GM21619 (cell line): Measurements from ENCODE around the gene GJB4.

ENCODE experiments used
- ATAC-seq: cut with Tn5 transposase; IDR thresholded peaks from one replicate; pipeline ENCODE4 v1.9.1; 2021; ENCODE audit not compliant: unreplicated experiment

Gene GJB4

DNA sequence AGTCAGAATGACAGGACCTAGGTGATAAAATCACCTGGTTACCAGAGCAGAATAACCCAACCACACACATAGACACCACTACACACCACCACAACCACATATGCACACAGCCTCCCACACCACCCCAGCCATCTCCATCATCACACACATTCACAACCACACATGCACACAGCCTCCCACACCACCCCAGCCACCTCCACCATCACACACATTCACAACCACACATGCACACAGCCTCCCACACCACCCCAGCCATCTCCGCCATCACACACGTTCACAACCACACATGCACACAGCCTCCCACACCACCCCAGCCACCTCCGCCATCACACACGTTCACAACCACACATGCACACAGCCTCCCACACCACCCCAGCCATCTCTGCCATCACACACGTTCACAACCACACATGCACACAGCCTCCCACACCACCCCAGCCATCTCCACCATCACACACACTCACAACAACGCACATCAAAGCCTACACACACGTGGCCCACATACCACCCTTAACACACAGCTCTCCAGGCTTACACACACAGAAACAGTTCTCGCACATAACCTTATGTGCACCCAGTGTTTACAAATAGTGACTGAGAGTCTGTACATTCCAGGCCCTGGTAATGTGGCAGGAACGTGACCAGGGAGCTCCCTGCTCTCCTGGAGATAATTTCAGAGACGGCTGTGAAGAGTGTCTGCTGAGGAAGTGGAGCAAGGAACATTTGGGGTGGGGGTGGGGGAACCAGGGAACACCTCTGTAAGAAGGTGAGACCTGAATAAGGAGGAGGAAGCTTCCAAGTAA is 18.2 kb downstream of the GJB4 start:
- no peak for ATAC-seq

DNA sequence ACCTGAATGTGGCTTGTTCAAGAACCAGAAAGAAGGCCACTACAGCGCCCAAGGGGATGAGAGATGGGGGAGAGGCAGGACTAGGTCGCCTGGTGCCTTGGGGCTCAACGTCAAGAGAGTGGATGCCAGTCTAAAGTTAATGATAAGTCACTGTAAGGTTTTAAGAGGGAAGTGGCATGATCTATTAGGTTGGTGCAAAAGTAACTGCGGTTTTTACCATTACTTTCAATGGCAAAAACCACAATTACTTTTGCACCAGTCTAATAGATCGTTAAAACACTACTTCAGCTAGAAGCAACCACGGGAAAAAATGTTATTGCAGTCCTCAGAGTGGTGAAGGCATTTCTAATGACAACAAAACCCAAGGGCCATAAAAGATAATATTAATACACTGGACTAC is 18.8 kb downstream of the GJB4 start:
- no peak for ATAC-seq

DNA sequence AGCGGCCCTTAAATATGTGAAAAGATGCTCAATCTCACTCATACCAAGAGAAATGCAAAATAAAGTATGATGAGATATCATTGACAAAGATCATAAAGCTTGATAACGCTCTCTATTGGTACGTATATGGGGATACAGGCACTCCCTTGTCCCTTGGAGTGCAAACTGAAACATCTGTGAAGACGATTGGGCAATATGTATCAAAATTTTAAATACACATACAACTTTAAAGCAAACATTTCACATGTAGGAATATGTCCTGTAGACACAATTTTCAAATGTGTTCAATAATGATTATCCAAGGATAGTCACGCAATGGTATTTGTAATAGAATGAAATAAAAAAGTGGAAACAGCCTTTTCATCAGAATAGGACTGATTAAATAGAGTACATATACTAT is 19.5 kb downstream of the GJB4 start:
- ATAC-seq = no peak

DNA sequence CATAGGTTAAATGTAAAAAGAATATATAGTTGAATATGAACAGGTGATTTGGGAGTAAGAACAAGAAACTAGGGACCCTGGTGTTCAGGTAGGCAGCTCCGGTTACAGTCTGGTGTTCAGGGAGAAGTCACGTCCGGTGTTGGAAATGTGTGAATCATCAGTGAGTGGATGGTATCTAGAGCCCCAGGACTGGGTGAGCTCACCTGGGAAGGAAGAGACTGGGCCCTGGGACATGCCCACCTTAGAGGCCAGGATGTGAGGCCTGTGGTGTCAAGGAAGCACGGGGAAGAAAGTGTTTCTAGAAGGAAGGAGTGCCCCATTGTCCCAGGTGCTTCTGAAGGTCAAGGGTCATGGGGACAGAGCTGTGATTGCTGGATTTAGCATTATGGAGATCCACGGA is 20.0 kb downstream of the GJB4 start:
- ATAC-seq = no peak

DNA sequence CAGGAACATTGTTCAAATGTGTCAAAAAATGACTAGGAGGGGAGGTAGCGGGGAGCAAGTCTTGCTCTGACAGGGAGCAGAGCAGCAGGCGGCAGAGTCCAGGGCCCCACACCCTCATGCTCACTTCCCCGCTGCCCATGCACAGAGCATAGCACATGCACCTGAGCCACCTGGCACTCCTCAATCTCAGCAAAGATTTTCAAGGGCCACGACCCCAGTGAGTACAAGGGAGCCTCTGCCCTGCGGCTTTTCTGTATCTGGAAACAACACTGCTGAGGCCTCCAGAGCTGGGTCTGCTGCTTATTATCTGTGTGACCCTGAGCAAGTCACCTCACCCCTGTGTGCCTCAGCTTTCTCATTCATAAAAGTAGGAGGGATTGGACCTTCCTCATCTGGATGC is 20.4 kb downstream of the GJB4 start:
- ATAC-seq = no peak

DNA sequence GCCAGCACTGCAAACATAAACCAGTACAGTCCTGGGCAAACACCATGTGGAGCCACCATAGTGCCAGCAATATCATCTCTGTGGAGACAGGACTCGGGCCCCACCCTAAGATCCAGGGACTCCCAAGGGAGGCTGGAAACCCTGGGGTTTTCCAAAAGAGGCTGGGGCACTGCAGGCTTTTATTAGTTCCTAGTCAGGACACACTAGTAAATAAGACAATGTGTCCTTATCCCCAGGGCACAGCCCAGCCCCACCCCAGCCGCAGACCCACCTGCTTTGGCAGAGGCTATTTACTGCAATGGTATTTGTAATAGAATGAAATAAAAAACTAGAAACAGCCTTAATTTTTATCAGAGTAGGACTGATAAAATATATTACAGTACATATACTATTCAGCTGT is 21.0 kb downstream of the GJB4 start:
- no peak for ATAC-seq

DNA sequence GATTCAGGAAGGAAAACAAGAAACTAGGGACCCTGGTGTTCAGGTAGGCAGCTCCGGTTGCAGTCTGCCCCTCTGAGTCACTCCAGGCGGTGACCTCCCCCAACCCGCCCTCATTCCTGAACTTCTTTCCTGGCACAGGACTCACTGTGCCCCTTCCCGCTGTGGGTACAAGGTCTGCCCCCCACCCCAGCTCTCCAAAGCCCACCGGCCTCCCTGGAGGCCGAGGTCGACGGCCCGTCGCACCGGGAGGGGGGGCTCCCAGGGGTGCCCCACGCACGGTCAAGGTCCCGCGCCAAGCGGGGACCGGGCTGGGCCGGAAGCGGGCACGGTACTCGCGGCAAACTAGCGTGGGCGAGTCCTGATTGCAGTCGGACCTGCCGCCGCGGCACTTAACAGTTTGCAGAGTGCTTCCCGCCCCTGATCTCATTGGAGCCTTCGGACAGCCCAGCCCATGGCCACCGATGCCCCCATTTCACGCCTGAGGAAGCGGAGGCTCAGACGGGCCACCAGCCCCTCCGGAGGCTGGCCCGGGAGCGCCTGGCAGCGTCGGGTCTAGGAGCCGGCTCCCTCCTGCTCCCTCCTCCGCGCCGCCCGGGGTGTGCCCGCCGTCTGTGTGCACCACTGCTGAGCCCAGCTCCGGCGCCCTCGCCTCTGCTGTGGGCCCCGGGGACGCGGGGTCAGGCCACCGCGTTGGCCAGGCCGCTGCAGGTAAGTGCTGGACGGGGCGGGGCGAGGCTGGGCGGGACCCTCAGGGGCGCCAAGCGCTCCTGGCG is 21.7 kb downstream of the GJB4 start, which contains the start of gene GJB3:
GJB3 (plus strand) TSS at position 144 of the 773 bp plus-strand sequence. CDS start 3,549 bp downstream, outside the sequence.
- ATAC-seq = no peak

DNA sequence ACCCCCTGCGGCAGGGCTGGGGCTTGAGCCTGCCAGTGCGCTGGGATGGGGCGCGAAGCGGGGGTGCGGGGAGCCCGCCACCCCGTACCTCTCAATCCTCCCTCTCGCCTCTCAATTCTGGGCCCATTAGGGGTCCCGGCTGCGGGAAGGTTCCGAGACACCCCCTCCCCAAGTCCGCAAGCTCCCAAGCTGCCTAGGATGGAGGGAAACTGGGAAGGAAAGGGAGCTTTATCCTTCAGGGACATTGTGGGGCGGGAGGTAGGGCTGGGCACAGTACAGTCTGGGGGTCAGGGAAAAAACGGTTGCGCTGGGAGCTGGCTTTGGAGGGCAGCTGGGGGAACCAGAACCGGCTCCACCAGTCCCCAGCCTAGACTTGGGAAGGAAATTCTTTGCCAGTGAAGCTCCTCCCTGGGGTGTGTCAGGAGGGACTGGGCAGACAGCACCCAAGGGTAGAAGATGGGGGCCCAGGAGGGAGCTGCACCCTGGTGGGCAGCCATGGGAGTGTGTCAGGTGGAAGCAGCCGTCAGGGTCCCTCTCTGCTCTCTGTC is 22.4 kb downstream of the GJB4 start:
- ATAC-seq = no peak

DNA sequence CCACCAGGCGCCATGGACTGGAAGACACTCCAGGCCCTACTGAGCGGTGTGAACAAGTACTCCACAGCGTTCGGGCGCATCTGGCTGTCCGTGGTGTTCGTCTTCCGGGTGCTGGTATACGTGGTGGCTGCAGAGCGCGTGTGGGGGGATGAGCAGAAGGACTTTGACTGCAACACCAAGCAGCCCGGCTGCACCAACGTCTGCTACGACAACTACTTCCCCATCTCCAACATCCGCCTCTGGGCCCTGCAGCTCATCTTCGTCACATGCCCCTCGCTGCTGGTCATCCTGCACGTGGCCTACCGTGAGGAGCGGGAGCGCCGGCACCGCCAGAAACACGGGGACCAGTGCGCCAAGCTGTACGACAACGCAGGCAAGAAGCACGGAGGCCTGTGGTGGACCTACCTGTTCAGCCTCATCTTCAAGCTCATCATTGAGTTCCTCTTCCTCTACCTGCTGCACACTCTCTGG is 25.2 kb downstream of the GJB4 start:
- ATAC-seq = no peak

DNA sequence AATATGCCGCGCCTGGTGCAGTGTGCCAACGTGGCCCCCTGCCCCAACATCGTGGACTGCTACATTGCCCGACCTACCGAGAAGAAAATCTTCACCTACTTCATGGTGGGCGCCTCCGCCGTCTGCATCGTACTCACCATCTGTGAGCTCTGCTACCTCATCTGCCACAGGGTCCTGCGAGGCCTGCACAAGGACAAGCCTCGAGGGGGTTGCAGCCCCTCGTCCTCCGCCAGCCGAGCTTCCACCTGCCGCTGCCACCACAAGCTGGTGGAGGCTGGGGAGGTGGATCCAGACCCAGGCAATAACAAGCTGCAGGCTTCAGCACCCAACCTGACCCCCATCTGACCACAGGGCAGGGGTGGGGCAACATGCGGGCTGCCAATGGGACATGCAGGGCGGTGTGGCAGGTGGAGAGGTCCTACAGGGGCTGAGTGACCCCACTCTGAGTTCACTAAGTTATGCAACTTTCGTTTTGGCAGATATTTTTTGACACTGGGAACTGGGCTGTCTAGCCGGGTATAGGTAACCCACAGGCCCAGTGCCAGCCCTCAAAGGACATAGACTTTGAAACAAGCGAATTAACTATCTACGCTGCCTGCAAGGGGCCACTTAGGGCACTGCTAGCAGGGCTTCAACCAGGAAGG is 25.8 kb downstream of the GJB4 start:
- ATAC-seq = no peak

DNA sequence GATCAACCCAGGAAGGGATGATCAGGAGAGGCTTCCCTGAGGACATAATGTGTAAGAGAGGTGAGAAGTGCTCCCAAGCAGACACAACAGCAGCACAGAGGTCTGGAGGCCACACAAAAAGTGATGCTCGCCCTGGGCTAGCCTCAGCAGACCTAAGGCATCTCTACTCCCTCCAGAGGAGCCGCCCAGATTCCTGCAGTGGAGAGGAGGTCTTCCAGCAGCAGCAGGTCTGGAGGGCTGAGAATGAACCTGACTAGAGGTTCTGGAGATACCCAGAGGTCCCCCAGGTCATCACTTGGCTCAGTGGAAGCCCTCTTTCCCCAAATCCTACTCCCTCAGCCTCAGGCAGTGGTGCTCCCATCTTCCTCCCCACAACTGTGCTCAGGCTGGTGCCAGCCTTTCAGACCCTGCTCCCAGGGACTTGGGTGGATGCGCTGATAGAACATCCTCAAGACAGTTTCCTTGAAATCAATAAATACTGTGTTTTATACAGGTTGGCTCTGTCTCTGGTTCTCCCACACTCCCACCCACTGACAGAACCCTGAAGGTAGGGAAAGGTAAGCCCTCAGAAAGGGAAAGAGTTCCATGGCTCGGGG is 26.4 kb downstream of the GJB4 start:
- ATAC-seq = no peak

DNA sequence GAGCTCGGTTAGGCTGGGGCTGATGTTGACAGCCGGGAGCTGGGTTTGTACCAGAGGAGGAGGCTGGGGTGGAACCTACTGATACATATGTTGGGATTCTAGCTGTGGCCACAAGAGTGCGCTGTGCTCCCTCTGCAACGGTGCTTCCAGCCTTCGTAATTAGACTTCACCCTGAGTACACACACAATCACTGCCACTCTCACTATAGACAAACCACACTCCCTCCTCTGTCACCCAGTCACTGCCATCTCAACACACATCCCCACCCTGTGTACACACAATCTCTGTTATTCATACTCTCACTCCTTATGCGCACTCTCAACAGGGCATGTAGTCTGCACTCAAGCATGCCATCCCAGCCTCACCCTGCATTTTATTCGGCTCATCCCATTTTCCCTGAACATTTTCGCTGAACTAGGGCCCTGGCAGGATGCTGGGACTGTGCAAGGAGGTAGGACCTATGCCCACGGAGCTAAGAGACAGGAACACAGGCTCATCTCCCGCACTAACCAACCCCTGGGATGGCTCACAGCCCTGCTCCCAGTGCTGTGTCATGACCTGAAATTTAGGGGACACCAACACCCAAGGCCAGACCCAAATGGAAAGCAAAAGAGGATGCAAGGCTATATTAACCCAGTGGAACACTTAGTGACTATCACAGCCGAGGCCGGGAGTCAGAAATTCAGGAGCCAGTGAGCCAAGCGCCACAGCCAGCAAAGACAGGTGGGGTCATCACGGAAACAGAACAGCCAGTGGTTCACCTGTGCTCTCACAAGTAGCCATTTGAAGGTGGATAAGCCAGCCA is 27.2 kb downstream of the GJB4 start:
- peak; percentile 77 for ATAC-seq

DNA sequence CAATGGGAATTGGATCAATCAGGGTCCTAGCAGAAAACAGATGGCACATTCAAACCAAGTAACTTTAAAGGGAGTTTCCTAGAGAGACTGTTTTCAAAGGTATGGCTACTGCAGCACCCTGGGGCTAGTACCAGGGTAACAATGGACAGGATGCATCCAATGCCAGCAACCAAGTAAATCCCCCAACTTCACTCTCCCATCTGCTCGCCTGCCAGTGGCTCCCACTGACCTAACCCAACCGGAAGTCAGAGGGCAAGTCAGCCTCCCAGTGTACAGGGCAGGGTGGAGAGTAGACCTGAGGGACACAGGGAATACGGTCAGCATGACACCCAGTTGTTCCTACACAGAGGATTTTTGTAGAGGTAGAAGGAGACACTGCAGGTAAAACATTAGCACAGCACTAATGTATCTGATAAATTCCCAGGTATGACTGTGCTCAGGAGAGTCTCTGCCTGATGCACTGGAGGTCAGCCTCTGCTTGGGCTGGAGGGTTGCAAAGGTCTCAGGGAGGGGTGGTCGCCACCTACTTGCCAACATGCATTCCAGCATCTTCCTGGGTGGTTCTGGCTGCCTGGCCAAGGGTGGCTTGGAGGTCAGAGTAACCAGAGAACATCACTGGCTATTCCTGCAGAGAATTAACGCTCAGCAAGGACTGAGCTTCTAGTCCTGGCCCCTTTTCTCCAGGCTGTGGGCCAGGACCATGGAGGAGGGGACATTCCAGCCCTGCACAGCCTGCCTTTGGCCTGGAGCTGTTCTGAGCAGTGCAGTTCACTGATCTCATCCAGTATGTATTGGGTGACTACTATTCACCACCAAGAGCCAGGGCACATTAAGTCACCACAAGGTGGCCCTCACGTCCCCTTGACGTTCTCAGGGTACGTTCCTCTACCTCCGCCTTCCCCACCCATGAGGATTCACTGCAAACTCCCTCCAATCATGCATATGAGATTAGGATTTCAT is 28.2 kb downstream of the GJB4 start:
- no peak for ATAC-seq

DNA sequence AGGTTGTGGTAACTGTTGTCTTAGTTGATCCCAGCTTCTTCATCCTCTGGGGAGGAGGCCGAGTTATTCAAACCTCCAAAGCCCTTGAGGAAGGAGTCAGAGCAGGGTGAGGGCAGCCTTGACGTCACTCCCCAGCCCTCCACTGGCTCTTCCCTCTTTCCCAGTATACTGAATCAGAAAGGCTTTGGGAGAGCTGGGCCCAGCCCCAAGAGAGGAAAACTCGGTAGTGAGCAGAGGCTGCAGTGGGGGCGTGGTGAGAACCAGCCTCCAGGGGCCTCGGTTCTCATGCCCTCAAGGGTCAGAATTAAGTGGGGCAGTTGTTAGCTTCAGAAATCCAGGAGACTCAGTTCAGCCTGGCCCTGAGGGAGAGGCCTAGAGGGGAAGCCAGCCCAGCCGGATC is 31.4 kb downstream of the GJB4 start:
- no peak for ATAC-seq

DNA sequence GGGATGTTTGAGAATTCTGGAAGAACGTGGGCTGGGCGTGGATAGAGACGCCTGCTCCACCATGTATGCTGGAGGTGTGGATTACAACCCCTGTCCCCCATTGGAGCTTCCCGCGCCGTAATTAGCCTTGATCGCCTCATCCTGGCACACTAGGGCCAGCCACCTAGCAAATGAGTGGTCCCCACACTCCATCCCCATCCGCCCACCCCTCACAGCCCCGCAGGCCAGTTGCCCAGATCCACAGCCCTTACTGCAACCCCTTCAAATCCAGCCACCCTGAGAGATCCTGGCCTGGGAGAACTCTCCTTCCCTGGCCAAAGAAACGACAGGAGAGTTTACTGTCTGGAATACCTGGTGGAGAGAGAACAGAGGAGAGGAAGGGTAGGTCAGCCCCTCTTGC is 32.9 kb downstream of the GJB4 start:
- no peak for ATAC-seq

DNA sequence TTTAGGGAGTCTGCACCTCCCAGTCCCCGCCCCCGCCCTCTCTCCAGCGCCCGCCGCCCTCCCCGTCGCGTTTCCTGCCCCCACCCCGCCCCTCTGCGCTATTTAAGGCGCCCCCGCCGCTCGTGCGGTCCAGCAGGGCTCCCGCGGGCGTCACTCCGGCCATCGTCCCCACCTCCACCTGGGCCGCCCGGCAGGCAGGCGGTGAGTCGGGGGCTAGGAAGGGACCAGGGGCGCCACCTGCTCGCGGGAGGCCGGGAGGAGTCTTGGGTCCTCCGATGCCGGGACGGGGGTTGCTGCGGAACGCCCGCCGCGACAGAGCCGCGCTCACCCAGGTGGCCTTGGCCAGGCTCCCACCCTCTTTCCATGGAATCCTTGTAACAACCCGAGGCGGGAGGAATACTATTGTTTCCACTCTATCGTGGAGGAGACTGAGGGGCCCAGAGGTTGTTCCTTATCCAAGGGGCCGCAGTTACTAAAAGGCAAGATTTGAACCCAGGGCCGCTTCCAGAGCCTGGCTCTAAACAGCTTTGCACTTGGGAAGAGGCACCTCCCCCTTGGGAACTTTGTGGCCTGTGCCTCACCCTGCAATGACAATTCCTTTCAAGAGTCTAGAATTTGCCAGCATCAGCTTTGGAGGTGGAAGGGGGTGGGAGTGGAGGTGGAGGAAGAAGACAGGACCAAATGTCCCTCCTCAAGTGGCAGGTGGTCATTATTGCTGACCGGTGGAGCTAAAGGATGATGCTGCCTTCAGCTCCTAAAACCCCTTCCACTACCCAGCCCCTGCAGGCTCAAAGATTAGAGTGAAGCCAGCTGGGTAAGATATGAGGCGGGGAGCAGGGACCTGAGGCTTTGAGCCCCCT is 33.6 kb downstream of the GJB4 start, which contains the start of gene GJA4:
GJA4 (plus strand) TSS at position 132 of the 860 bp plus-strand sequence. CDS start 1,215 bp downstream, outside the sequence.
- no peak for ATAC-seq

DNA sequence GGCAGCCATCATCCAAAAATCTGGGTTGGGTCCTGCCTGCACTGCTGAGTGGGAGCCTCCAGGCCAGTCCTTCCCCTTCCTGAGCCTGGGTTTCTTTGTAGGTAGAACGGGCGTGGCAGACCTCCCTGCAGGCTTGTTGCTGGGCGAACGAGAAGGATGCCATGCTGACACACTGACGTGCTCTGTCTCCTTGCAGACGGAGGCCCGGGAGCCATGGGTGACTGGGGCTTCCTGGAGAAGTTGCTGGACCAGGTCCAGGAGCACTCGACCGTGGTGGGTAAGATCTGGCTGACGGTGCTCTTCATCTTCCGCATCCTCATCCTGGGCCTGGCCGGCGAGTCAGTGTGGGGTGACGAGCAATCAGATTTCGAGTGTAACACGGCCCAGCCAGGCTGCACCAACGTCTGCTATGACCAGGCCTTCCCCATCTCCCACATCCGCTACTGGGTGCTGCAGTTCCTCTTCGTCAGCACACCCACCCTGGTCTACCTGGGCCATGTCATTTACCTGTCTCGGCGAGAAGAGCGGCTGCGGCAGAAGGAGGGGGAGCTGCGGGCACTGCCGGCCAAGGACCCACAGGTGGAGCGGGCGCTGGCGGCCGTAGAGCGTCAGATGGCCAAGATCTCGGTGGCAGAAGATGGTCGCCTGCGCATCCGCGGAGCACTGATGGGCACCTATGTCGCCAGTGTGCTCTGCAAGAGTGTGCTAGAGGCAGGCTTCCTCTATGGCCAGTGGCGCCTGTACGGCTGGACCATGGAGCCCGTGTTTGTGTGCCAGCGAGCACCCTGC is 34.7 kb downstream of the GJB4 start:
- ATAC-seq = no peak
